OCI-LY1 (cell line): ENCODE results near the gene MLXIP.

Experiments
- H2AFZ ChIP-seq: fragments of 200-600 bp; sonication (generic), shearing (Covaris generic); 2 replicates; pipeline ENCODE4 v1.6.0; 2014; ENCODE audit warnings: antibody characterized with exemption, mild to moderate bottlenecking, low read length
- H3F3A ChIP-seq: fragments of 200-600 bp; sonication (generic), shearing (Covaris generic); 2 replicates; pipeline ENCODE4 v1.6.0; 2014; ENCODE audit warnings: mild to moderate bottlenecking, antibody characterized with exemption, low read length, moderate library complexity; ENCODE audit not compliant: insufficient read depth
- H3K27ac ChIP-seq: fragments of 200-600 bp; sonication (generic); 2 replicates; pipeline ENCODE4 v1.5.1; 2014; ENCODE audit warnings: low read length, mixed run types, mild to moderate bottlenecking, low read depth; ENCODE audit not compliant: poor library complexity, severe bottlenecking
- H3K27me3 ChIP-seq: fragments of 200-600 bp; sonication (generic); 2 replicates; pipeline ENCODE4 v1.6.0; 2014; ENCODE audit warnings: antibody characterized with exemption, mild to moderate bottlenecking, low read length, moderate library complexity; ENCODE audit not compliant: insufficient read depth
- H3K36me3 ChIP-seq: fragments of 200-600 bp; sonication (generic); 2 replicates; pipeline ENCODE4 v1.6.1; 2014; ENCODE audit warnings: mild to moderate bottlenecking, antibody characterized with exemption, low read length, moderate library complexity, mixed read lengths; ENCODE audit not compliant: insufficient read depth
- H3K4me1 ChIP-seq: fragments of 200-600 bp; sonication (generic); 2 replicates; pipeline ENCODE4 v1.5.1; 2014; ENCODE audit warnings: mild to moderate bottlenecking, low read length, moderate library complexity; ENCODE audit not compliant: insufficient read depth, severe bottlenecking
- H3K4me2 ChIP-seq: fragments of 200-600 bp; sonication (generic), shearing (Covaris generic); 2 replicates; pipeline ENCODE4 v1.6.1; 2014; ENCODE audit warnings: low read length
- H3K4me3 ChIP-seq: fragments of 200-600 bp; sonication (generic); 2 replicates; pipeline ENCODE4 v1.5.1; 2014; ENCODE audit warnings: low read length, low read depth, mild to moderate bottlenecking, mixed read lengths; ENCODE audit not compliant: poor library complexity, severe bottlenecking
- H3K79me2 ChIP-seq: fragments of 200-600 bp; shearing (Covaris generic); 2 replicates; pipeline ENCODE4 v1.6.1; 2016; ENCODE audit warnings: mixed run types, low read length, mixed read lengths; ENCODE audit not compliant: insufficient read depth
- H3K9ac ChIP-seq: fragments of 200-600 bp; sonication (generic), shearing (Covaris generic); 2 replicates; pipeline ENCODE4 v1.6.1; 2014; ENCODE audit warnings: mild to moderate bottlenecking, low read length, mixed read lengths
- H3K9me2 ChIP-seq: fragments of 200-600 bp; sonication (generic), shearing (Covaris generic); 2 replicates; pipeline ENCODE4 v1.6.1; 2014; ENCODE audit warnings: low read depth, mild to moderate bottlenecking, low read length, mixed read lengths
- H3K9me3 ChIP-seq: fragments of 200-600 bp; shearing (Covaris generic); 2 replicates; pipeline ENCODE4 v1.6.1; 2014; ENCODE audit warnings: low read length, mixed read lengths
- H4K20me1 ChIP-seq: fragments of 200-600 bp; sonication (generic), shearing (Covaris generic); 2 replicates; pipeline ENCODE4 v1.6.0; 2016; ENCODE audit warnings: mild to moderate bottlenecking, low read length; ENCODE audit not compliant: insufficient read depth
- EZH2 ChIP-seq: fragments of 200-600 bp; sonication (generic), shearing (Covaris generic); IDR thresholded peaks from 2 replicates; pipeline ENCODE4 v1.8.0; 2017; ENCODE audit warnings: borderline replicate concordance, mixed run types, mild to moderate bottlenecking, antibody characterized with exemption, low read length, moderate library complexity, mixed read lengths
- TF ChIP-seq, protein P1 (sequence below): fragments of 200-600 bp; sonication (generic), shearing (Covaris generic); IDR thresholded peaks from 2 replicates; pipeline ENCODE4 v1.5.1; 2017; ENCODE audit warnings: mild to moderate bottlenecking, antibody characterized with exemption, low read length, moderate library complexity, mixed read lengths

The MLXIP gene

GRCh38 chr12:122139941-122140340 lies 61.4 kb downstream of the MLXIP start:
- H3K4me2 ChIP-seq: no peak overlapping the region
- H3K36me3 ChIP-seq: peaks cover 20% of the 10 kb centered on the region
- no peak overlapping the region for H2AFZ ChIP-seq
- no peaks in the 10 kb centered on the region for H3K9me3 ChIP-seq
- no peak overlapping the region for H3K27ac ChIP-seq
- TF ChIP-seq, protein P1, sequence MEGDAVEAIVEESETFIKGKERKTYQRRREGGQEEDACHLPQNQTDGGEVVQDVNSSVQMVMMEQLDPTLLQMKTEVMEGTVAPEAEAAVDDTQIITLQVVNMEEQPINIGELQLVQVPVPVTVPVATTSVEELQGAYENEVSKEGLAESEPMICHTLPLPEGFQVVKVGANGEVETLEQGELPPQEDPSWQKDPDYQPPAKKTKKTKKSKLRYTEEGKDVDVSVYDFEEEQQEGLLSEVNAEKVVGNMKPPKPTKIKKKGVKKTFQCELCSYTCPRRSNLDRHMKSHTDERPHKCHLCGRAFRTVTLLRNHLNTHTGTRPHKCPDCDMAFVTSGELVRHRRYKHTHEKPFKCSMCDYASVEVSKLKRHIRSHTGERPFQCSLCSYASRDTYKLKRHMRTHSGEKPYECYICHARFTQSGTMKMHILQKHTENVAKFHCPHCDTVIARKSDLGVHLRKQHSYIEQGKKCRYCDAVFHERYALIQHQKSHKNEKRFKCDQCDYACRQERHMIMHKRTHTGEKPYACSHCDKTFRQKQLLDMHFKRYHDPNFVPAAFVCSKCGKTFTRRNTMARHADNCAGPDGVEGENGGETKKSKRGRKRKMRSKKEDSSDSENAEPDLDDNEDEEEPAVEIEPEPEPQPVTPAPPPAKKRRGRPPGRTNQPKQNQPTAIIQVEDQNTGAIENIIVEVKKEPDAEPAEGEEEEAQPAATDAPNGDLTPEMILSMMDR: no peak
- TF ChIP-seq EZH2: no peak
- H3K79me2 ChIP-seq: no peaks in the 10 kb centered on the region
- no peak overlapping the region for H3K9ac ChIP-seq
- no peaks in the 10 kb centered on the region for H4K20me1 ChIP-seq
- no peak overlapping the region for H3K4me3 ChIP-seq
- no peaks in the 10 kb centered on the region for H3K9me2 ChIP-seq
- H3K27me3 ChIP-seq: no peaks in the 10 kb centered on the region
- peaks cover 6% of the 10 kb centered on the region for H3K4me1 ChIP-seq
- H3F3A ChIP-seq: no peaks in the 10 kb centered on the region

GRCh38 chr12:122140467-122141257 lies 62.1 kb downstream of the MLXIP start:
- Histone ChIP-seq H3K79me2 (no peaks in the 10 kb centered on the region), H4K20me1 (no peaks in the 10 kb centered on the region), H3K27ac (no peak overlapping the region), H3K36me3 (peaks cover 20% of the 10 kb centered on the region), H3F3A (no peaks in the 10 kb centered on the region), H3K9ac (no peak overlapping the region), H3K27me3 (no peaks in the 10 kb centered on the region), H3K9me3 (no peaks in the 10 kb centered on the region), H3K4me1 (peaks cover 6% of the 10 kb centered on the region), H3K4me2 (no peak overlapping the region), H2AFZ (no peak overlapping the region), H3K9me2 (no peaks in the 10 kb centered on the region), H3K4me3 (no peak overlapping the region)
- TF ChIP-seq, protein P1: no peak
- TF ChIP-seq EZH2: no peak

GRCh38 chr12:122141911-122142725 lies 63.6 kb downstream of the MLXIP start:
- Histone ChIP-seq H3K79me2 (no peaks in the 10 kb centered on the region), H3K27ac (no peak overlapping the region), H3K4me3 (no peak overlapping the region), H2AFZ (no peak overlapping the region), H4K20me1 (no peaks in the 10 kb centered on the region), H3K4me2 (no peak overlapping the region), H3K9me2 (no peaks in the 10 kb centered on the region), H3K9ac (no peak overlapping the region), H3K36me3 (peaks cover 20% of the 10 kb centered on the region), H3K4me1 (peaks cover 11% of the 10 kb centered on the region), H3K27me3 (no peaks in the 10 kb centered on the region), H3F3A (no peaks in the 10 kb centered on the region), H3K9me3 (no peaks in the 10 kb centered on the region)
- TF ChIP-seq, protein P1: no peak
- TF ChIP-seq EZH2: no peak
